ENCODE results near the gene MDM1. TPM values are rescaled to one million over a fixed set of nuclear protein-coding genes. Genes with fewer than 3 reads are reported as not detected.

MDM1 gene
- total and polyA plus RNA-seq, 8 donors, result 9.3 to 47.5 (median 41.5) TPM

DNA sequence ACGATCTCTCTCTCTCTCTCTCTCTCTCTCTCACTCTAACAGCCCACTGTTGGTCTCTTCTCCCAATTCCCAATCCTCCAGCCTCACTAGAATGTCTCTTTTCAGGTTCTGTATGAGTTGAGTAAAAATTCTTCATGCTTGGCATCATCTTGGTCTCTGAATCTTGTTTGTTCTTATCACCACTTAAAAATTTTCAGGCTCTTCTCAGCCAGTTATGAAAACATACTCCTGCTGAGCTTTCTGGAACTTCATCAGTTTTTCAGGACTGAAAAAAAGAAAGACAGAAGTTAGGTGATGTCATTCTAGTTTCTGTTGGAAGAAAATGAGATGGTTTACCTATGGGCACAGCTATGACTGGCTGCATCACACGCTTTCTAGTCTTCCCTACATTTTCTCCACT, 67.3 kb downstream of the MDM1 start:
- intact Hi-C loops (cut with DNase I), result no loop called here
- TF ChIP-seq, protein P1, sequence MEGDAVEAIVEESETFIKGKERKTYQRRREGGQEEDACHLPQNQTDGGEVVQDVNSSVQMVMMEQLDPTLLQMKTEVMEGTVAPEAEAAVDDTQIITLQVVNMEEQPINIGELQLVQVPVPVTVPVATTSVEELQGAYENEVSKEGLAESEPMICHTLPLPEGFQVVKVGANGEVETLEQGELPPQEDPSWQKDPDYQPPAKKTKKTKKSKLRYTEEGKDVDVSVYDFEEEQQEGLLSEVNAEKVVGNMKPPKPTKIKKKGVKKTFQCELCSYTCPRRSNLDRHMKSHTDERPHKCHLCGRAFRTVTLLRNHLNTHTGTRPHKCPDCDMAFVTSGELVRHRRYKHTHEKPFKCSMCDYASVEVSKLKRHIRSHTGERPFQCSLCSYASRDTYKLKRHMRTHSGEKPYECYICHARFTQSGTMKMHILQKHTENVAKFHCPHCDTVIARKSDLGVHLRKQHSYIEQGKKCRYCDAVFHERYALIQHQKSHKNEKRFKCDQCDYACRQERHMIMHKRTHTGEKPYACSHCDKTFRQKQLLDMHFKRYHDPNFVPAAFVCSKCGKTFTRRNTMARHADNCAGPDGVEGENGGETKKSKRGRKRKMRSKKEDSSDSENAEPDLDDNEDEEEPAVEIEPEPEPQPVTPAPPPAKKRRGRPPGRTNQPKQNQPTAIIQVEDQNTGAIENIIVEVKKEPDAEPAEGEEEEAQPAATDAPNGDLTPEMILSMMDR (IDR thresholded peaks at IDR 0.05), result no peak
- H3K36me3 ChIP-seq, result no peaks in the 10 kb centered on the region

DNA sequence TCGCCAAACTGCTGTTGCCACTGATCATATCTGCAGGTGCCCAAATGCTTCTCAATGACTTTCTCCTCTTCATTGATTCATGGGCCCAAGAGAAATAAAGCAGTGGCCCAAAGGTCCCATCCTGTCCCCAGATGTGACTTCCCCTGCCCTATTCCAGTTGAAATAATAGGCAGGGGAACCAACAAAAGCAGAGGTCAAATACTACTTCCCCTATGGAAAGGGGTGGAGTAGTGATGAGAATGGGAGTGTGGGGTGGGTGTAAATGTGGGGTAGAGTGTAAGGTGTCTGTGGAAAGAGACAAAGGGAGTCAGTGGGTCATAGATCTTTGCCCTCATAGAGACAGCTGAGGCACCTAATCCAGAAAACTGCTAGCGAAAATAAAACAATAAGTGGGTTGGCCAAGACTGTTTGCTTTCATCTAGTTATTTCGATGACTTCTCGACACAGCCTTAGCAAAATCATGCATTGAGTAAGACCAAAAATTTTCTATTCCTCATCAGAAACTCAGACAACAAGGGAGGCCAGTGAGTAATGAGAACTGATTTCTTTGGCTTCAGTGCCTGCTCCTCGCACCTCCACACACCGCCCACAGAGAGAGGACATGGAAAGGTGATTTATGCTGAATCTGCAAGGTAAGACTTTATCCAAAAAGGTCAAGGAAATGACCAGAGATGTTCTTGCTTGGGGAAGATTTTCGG, 67.9 kb downstream of the MDM1 start:
- DNase-seq (no peak), ATAC-seq (no peak)
- Histone ChIP-seq H3K9me3 (no peaks in the 10 kb centered on the region), H3K4me1 (peaks cover 0 to 9% of the 10 kb centered on the region in 2 donors), H3K4me3 (no peak overlapping the region), H3K27ac (no peak overlapping the region), H3K27me3 (no peaks in the 10 kb centered on the region), H3K36me3 (no peaks in the 10 kb centered on the region)
- TF ChIP-seq, protein P1 (IDR thresholded peaks at IDR 0.05), result no peak
- intact Hi-C loops (cut with DNase I), result no loop called here

More for the DNA sequence above, 67.3 kb downstream of the MDM1 start:
- ATAC-seq (no peak), DNase-seq (no peak)
- H3K4me3 ChIP-seq, result no peak overlapping the region
- peaks cover 0 to 9% of the 10 kb centered on the region in 2 donors for H3K4me1 ChIP-seq
- no peaks in the 10 kb centered on the region for H3K27me3 ChIP-seq
- H3K9me3 ChIP-seq, result no peaks in the 10 kb centered on the region
- no peak overlapping the region for H3K27ac ChIP-seq

DNA sequence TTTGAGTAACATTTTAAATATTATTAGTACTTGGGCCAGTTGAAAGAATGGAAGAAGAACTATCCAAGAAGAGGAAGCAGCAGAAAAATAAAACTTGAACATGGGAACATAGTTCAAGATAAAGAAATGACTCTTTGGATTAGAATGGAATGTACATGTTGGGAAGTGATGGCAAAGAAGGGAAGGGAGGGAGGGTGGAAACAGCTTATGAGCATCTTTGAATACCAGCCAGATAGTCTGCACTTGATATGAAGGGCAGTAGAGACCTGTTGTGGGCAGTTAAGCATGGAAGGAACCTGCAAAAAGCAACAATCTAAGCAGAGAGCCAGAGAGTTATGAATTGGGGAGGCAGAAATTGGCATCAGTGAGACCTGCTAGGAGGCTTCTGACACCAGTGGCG, 68.8 kb downstream of the MDM1 start:
- H3K27me3 ChIP-seq, result no peaks in the 10 kb centered on the region
- TF ChIP-seq, protein P1 (IDR thresholded peaks at IDR 0.05), result no peak
- intact Hi-C loops (cut with DNase I), result no loop called here
- H3K4me1 ChIP-seq, result peaks cover 0 to 9% of the 10 kb centered on the region in 2 donors
- ATAC-seq, result no peak
- DNase-seq, result no peak
- no peaks in the 10 kb centered on the region for H3K9me3 ChIP-seq
- H3K4me3 ChIP-seq, result no peak overlapping the region
- no peaks in the 10 kb centered on the region for H3K36me3 ChIP-seq
- H3K27ac ChIP-seq, result no peak overlapping the region

DNA sequence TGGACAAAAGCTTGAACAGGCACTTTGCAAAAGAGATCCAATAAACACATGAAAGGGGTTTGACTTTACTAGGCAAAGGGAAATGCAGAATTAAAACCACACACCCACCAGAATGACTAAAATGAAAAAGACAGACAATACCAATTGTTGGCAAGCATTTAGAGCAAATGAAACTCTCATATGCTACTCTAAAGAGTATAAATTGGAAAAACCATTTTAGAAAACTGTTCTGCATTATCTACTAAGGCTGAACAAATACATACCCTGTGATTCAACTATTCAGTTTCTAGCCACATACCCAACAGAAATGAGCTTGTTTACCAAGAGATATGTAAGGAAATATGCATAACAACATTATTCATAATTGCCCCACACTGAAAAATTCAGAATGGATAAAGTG, 70.3 kb downstream of the MDM1 start:
- ATAC-seq, result no peak
- peaks cover 0 to under 1% of the 10 kb centered on the region in 2 donors for H3K4me1 ChIP-seq
- no peak overlapping the region for H3K27ac ChIP-seq
- H3K27me3 ChIP-seq, result no peaks in the 10 kb centered on the region
- intact Hi-C loops (cut with DNase I), result no loop called here
- H3K4me3 ChIP-seq, result no peak overlapping the region
- H3K36me3 ChIP-seq, result no peaks in the 10 kb centered on the region
- no peaks in the 10 kb centered on the region for H3K9me3 ChIP-seq
- no peak for DNase-seq
- TF ChIP-seq, protein P1 (IDR thresholded peaks at IDR 0.05), result no peak

DNA sequence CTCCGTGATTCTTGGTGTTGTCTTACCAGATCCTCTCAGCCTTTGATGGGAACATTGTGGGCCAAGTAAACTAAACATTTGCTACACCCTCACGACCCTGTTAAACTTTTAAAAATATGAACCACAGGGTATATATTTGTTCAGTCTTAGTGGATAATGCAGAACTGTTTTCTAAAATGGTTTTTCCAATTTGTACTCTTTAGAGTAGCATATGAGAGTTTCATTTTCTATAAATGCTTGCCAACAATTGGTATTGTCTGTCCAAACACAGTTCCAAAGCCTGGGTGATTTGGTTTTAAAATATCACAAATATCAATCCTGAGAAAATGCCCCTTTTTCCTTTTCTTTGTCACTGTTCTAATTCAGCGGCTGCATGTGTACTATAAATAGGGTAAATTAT, 72.0 kb downstream of the MDM1 start:
- no peak overlapping the region for H3K27ac ChIP-seq
- TF ChIP-seq, protein P1 (IDR thresholded peaks at IDR 0.05), result no peak
- DNase-seq (no peak), ATAC-seq (no peak)
- H3K4me1 ChIP-seq, result no peaks in the 10 kb centered on the region
- H3K36me3 ChIP-seq, result no peaks in the 10 kb centered on the region
- no peaks in the 10 kb centered on the region for H3K27me3 ChIP-seq
- H3K9me3 ChIP-seq, result no peaks in the 10 kb centered on the region
- intact Hi-C loops (cut with DNase I), result no loop called here
- no peak overlapping the region for H3K4me3 ChIP-seq
